ENCODE measurements around the gene YTHDC1. TPM values are rescaled to one million over a fixed set of nuclear protein-coding genes. Genes with fewer than 3 reads are reported as not detected.

The YTHDC1 gene
- polyA plus RNA-seq, 2 of the 4 experiments (the other 2 are of a cell fraction), result 47.0 to 53.4 TPM

GRCh38 chr4:68385267-68385666 is 35.4 kb upstream of the YTHDC1 start:
- no peak overlapping the region for H3K4me2 ChIP-seq
- TF ChIP-seq REST (IDR thresholded peaks at IDR 0.05), result no peak
- no peak for DNase-seq (ENCODE audit: low read depth in 1 of 2, low spot score in 1 of 2)
- POLR2A ChIA-PET, result no interaction called here
- no peak overlapping the region for H3K27ac ChIP-seq
- CTCF ChIA-PET, result interaction anchor here (1.1 kb wide), 1 partner anchor 9 kb away, joined by 4 read pairs; no protein-coding TSS in a partner anchor
- H3K4me1 ChIP-seq, result no peaks in the 10 kb centered on the region
- no peak for ATAC-seq
- FAIRE-seq, result no peak
- no peak overlapping the region for H3K4me3 ChIP-seq
- no peaks in the 10 kb centered on the region for H3K9me3 ChIP-seq
- 50% methylated on average over 2 of the region's 2 CpGs for WGBS (ENCODE audit: missing lambda C conversion rate)

- ChIA-PET CTCF (interaction anchor here (1.5 kb wide), 1 partner anchor 111 kb away, joined by 8 read pairs; no protein-coding TSS in a partner anchor), POLR2A (no interaction called here)
- FAIRE-seq, result no peak
- Histone ChIP-seq H3K9me3 (no peaks in the 10 kb centered on the region), H3K27ac (no peak overlapping the region), H3K4me1 (no peaks in the 10 kb centered on the region), H3K4me2 (no peak overlapping the region), H3K4me3 (no peak overlapping the region)
- WGBS (ENCODE audit: missing lambda C conversion rate), result 57% methylated on average over 3 of the region's 3 CpGs
- no peak for ATAC-seq
- no peak for DNase-seq (ENCODE audit: low read depth in 1 of 2, low spot score in 1 of 2)
- TF ChIP-seq SREBF2 (IDR thresholded peaks at IDR 0.05) (no peak), CBX2 (IDR thresholded peaks at IDR 0.05; ENCODE audit: borderline replicate concordance, low read depth) (no peak), SMC3 (IDR thresholded peaks at IDR 0.05) (no peak), GATA3 (IDR thresholded peaks at IDR 0.05; ENCODE audit: borderline replicate concordance) (no peak), ATOH8 (CRISPR knock-in tag; IDR thresholded peaks at IDR 0.05; ENCODE audit: low read depth) (no peak), CBX8 (IDR thresholded peaks at IDR 0.05) (no peak)
Observed at GRCh38 chr4:68383115-68383514, 33.2 kb upstream of the YTHDC1 start.

GRCh38 chr4:68378226-68378625 is 28.3 kb upstream of the YTHDC1 start:
- FAIRE-seq (no peak), DNase-seq (ENCODE audit: low read depth in 1 of 2, low spot score in 1 of 2) (no peak), ATAC-seq (no peak)
- no peak overlapping the region for H3K27ac ChIP-seq
- WGBS (ENCODE audit: missing lambda C conversion rate), result 79% methylated on average over 5 of the region's 5 CpGs
- H3K9me3 ChIP-seq, result no peaks in the 10 kb centered on the region
- TF ChIP-seq ATOH8 (CRISPR knock-in tag; IDR thresholded peaks at IDR 0.05; ENCODE audit: low read depth), result no peak
- no peak for TF ChIP-seq RAD21 (conservative IDR thresholded peaks at IDR 0.05 in 1 of 2, IDR thresholded peaks at IDR 0.05 in 1 of 2)
- TF ChIP-seq HMGXB4 (CRISPR knock-in tag; IDR thresholded peaks at IDR 0.05; ENCODE audit: borderline replicate concordance), result no peak
- no peak for TF ChIP-seq CHD4 (IDR thresholded peaks at IDR 0.05; ENCODE audit: borderline replicate concordance)
- TF ChIP-seq SMC3 (IDR thresholded peaks at IDR 0.05), result no peak
- no peak for TF ChIP-seq POLR2AphosphoS2 (conservative IDR thresholded peaks at IDR 0.05; ENCODE audit: low read length)
- no peak for TF ChIP-seq TP53 (CRISPR knock-in tag; IDR thresholded peaks at IDR 0.05)
- TF ChIP-seq TFCP2L1 (CRISPR knock-in tag; IDR thresholded peaks at IDR 0.05), result no peak
- no peak for TF ChIP-seq HOXB5 (CRISPR knock-in tag; IDR thresholded peaks at IDR 0.05)
- no peak overlapping the region for H3K4me2 ChIP-seq
- no peaks in the 10 kb centered on the region for H3K4me1 ChIP-seq
- POLR2A ChIA-PET, result no interaction called here
- H3K4me3 ChIP-seq, result no peak overlapping the region
- CTCF ChIA-PET, result interaction anchor here (1.9 kb wide), 1 partner anchor 106 kb away, joined by 4 read pairs; no protein-coding TSS in a partner anchor
